ENCODE measurements around the gene C4orf33. TPM values are rescaled to one million over a fixed set of nuclear protein-coding genes. Genes with fewer than 3 reads are reported as not detected.

Gene C4orf33
- 7.2 and 9.3 TPM in 2 replicates for total RNA-seq

GRCh38 chr4:129095811-129096454, at the start of gene C4orf33:
Gene C4orf33, plus strand, starts transcription at chr4:129096152. Its CDS starts 6,459 bp downstream, at chr4:129102611.

GRCh38 chr4:129093191-129093920, 2.6 kb upstream of the C4orf33 start, which contains the start of gene SCLT1:
Gene SCLT1, minus strand, starts transcription at chr4:129093539. Its CDS starts 436 bp downstream, at chr4:129093103.

Other genes starting within 250 kb of the C4orf33 start
- 7.3 and 9.8 TPM in 2 replicates for gene SCLT1, start 2.6 kb upstream of the C4orf33 start, total RNA-seq

Measured in hair follicular keratinocyte (primary cell).